Fibroblast of lung (primary cell): ENCODE data around the gene CTNND2.

ENCODE experiments used
- EZH2 ChIP-seq: IDR thresholded peaks from 2 replicates; pipeline ENCODE4 v1.5.1; 2012; ENCODE audit warnings: low read length, control low read depth, mild to moderate bottlenecking; ENCODE audit errors: missing control alignments
- TF ChIP-seq, protein P1 (sequence below), 2 donors: IDR thresholded peaks in 1 of 2; conservative IDR thresholded peaks in 1 of 2; 1 replicate in 1 of 2; 2 replicates in 1 of 2; pipeline ENCODE4 v1.5.1; 2011 to 2012; ENCODE audit warnings: low read length in 2 of 2, control low read depth in 1 of 2, inconsistent platforms in 1 of 2, low read depth in 1 of 2, mild to moderate bottlenecking in 1 of 2

DNA sequence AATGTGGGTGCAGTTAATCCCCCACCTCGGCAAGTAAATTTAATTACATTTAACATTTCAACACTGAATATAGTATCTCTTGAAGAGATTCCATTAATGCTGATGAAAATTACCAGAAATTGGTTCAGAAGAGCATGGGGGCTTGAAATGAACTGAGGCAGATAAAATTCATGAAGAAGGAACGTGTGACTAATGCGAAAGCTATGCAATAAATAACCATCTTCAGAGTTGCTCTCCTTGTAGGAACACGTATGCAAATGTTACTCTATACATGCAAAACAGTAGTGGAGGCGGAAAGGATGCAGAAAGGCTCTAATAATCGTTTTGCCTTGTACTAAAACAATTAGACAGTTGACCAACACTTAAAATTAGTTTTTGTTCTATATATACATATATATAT lies 320.2 kb downstream of the CTNND2 start:
- TF ChIP-seq, protein P1, sequence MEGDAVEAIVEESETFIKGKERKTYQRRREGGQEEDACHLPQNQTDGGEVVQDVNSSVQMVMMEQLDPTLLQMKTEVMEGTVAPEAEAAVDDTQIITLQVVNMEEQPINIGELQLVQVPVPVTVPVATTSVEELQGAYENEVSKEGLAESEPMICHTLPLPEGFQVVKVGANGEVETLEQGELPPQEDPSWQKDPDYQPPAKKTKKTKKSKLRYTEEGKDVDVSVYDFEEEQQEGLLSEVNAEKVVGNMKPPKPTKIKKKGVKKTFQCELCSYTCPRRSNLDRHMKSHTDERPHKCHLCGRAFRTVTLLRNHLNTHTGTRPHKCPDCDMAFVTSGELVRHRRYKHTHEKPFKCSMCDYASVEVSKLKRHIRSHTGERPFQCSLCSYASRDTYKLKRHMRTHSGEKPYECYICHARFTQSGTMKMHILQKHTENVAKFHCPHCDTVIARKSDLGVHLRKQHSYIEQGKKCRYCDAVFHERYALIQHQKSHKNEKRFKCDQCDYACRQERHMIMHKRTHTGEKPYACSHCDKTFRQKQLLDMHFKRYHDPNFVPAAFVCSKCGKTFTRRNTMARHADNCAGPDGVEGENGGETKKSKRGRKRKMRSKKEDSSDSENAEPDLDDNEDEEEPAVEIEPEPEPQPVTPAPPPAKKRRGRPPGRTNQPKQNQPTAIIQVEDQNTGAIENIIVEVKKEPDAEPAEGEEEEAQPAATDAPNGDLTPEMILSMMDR (conservative IDR thresholded peaks at IDR 0.05 in 1 of 2, IDR thresholded peaks at IDR 0.05 in 1 of 2; ENCODE audit: low read depth in 1 of 2, low read length in 2 of 2): no peak
- TF ChIP-seq EZH2: no peak
